Cerebellar cortex (tissue), 1 donor: ENCODE measurements around the gene PPT1.
"Not testable (repeated sequence)": the region's sequence is repeated elsewhere in the genome, so short reads cannot be mapped to it uniquely, and the experiment has no call there.

Source experiments
- DNase-seq: peaks from one replicate; pipeline ENCODE4 v3.0.0-alpha.2; 2015; ENCODE audit warnings: low spot score

PPT1 gene

GRCh38 chr1:40056519-40057309 is 40.3 kb downstream of the PPT1 start:
- DNase-seq: no peak

DNA sequence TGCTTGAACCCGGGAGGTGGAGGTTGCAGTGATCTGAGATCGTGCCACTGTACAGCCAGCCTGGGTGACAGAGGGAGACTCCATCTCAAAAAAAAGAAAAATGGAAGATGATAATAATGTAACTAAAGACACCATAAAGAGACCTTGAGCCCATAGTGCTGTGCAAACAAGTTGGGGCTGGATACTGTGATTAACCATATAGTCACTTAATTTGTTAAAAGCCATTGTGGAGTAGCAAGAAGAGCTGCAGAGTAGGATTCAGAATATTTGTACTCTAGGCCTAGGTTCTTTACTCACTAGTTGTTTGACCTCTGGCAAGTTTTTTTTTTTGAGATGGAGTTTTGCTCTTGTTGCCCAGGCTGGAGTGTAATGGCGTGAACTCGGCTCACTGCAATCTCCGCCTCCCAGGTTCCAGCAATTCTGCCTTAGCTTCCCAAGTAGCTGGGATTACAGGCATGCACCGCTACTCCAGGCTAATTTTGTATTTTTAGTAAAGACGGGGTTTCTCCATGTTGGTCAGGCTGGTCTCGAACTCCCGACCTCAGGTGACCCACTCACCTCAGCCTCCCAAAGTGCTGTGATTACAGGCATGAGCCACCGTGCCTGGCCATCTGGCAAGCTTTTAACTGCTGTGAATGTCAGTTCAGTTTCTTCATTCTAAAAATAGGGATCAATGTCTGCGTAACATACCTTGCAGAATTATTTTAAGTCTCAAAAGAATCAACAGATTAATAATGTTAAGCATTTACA is 43.7 kb downstream of the PPT1 start:
- DNase-seq: no peak

DNA sequence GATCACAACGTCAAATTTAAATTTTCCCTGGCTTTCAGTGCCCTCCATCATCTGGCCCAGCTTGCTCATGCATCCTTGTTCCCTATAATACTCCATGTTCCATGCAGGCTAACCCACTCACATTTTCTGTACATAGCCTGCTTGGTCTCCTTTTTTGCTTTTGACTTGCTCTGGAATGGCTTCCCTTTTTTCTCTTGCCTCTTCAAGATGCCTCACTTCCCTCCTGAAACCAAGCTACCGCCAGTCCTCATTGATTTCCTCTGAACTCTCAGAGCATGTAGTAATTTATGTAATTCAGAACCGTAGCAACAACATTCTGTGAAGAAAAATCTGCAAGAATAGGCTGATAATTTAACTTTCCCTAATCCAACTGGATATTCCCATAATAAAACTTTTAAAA is 46.2 kb downstream of the PPT1 start:
- DNase-seq: no peak

DNA sequence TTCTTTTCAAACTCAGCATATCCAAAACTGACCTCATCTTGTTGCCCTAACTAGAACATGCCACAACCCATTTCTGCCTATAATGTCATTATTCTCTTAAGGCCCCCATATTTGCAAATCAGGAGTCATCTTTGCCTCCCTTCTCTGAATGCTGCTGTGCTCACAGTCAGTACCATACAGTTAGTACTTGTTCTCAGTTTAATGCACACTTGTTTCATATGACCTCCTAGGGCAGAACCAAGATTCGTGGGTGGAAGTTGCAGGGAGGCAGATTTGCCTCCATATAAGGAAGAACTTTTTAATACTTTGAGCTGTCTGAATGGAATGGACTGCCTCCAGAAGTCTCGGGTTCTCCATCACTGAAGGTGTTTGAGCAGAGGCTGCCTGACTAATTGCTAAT is 47.3 kb downstream of the PPT1 start:
- no peak for DNase-seq

DNA sequence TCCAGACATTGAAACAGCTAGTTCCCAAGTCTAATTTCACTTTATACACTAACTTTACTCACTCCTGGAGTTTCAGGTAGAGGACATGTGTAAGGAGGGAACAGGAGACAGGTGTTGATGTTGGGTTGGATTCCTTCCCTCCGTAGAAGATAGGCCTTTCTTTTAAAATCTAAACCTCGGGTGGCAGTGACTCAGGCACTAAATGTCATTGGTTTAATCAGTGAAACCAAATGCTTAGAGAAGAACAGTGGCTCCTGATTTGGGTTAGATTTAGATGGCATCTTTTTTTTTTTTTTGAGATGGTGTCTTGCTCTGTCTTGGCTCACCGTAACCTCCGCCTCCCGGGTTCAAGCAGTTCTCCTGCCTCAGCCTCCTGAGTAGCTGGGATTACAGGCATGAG is 49.3 kb downstream of the PPT1 start:
- DNase-seq: no peak

DNA sequence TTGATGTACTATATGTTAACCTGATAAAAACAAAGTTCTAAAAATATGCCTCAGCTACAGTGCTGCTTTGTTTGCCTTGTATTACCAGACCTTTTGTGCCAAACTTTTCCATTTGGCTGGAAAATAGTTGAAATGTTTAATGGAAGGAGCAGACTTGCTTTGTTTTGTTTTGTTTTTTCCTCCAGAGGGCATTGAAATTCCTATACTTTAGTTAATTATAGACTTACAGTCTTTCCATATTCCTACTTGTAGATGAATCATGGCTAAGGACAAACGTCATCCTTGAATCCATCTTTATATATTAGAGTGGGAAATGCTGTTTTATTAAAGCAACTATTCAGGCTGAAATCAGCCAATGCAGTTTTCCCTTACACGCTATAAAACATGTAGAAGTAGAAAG is 49.8 kb downstream of the PPT1 start:
- DNase-seq: no peak

GRCh38 chr1:40045766-40046165 is 51.3 kb downstream of the PPT1 start:
- no peak for DNase-seq

DNA sequence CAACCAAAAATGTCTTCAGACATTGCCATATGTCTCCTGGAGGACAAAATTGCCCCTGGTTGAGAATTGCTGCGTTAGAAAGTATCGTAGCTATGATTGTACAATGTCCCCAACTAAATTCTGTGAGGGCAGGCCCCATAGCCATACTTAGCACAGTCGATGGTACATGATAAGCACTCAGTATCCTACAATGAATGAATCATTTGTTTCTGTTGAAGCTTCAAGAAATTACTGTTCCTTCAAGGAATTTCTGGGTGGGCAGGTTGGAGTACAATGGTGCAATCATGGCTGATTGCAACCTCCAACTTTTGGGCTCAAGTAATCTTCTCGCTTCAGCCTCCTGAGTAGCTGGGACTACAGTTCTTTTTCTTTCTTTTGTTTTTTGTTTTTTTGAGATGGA is 51.9 kb downstream of the PPT1 start:
- no peak for DNase-seq

GRCh38 chr1:40044110-40044509 is 52.9 kb downstream of the PPT1 start:
- DNase-seq: no peak

GRCh38 chr1:40042341-40042740 is 54.7 kb downstream of the PPT1 start:
- DNase-seq: no peak

DNA sequence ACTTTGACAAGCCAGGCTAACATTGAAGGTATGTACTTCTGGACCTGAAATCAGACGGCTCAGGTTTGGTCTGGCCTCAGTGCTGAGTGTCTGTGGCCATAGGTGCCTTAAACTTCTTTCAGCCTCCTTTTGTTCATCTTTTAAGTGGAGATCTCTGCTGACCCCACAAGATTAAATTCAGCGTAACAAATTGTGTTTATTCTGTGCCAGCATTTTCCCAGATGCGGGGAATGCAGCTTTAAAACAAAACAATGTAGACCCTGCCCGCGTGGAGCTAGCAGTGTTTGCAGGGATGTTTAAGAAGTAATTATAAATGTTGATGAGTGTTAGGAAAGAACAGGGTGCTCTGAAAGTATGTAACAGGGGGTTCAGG is 55.6 kb downstream of the PPT1 start:
- no peak for DNase-seq

GRCh38 chr1:40040511-40041465 is 56.3 kb downstream of the PPT1 start, which contains the start of gene CAP1:
CAP1 (plus strand) TSS chr1:40040729; CDS start chr1:40059347, 18,618 bp downstream.
- DNase-seq: peak; percentile 99

GRCh38 chr1:40039757-40040510 is 57.1 kb downstream of the PPT1 start:
- DNase-seq: peak; percentile 82

DNA sequence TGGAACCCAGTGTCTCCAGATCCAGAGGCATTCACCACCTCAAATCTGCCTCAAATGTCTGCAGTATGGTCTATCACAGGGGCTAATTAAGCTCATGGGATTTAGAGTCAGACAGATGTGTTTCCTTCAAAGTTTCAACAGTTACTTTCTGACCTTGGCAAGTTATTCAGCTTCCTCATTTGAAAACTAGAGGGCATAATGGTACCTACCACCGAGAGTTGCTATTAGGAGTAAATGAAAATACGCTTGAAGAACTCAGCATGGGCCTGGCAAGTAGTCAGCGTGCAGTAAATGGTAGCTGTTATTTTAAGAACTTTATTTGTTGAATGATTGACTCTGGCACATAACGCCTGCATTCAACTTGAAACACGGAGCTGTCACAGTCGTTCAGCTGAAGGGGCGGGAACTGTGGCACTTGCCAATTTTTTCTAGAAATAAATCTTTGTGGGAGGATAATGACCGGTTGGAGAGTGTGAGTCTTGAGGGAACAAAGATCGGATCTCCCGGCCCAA is 57.8 kb downstream of the PPT1 start:
- DNase-seq: peak; percentile 49

- DNase-seq: no peak
These were observed 58.4 kb downstream of the PPT1 start for GRCh38 chr1:40038697-40039096.

- not testable (repeated sequence) for DNase-seq
These were observed 59.8 kb downstream of the PPT1 start for GRCh38 chr1:40037254-40037653.

DNA sequence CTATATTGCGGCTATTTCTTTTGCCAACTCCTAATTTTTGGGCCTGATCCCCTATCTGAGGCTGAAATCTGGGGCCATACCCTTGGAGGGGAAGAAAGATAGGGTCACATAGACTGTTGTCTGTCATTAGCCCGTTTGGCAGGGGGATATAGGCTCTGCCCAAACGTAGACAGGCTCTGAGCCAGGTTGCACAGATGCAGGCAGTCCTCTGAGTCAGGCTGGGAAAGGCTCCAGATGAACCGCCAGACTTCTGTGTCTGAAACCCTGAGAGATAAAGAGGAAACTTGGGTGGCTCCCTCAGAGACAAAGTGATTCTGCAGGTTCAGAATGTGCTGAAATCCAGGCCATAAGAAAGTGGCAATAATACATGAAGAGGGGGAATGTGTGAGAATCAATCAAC is 60.5 kb downstream of the PPT1 start:
- no peak for DNase-seq

- no peak for DNase-seq
These were observed 62.2 kb downstream of the PPT1 start for GRCh38 chr1:40034869-40035268.

GRCh38 chr1:40032240-40032891 is 64.7 kb downstream of the PPT1 start:
- peak; percentile 62 for DNase-seq

DNA sequence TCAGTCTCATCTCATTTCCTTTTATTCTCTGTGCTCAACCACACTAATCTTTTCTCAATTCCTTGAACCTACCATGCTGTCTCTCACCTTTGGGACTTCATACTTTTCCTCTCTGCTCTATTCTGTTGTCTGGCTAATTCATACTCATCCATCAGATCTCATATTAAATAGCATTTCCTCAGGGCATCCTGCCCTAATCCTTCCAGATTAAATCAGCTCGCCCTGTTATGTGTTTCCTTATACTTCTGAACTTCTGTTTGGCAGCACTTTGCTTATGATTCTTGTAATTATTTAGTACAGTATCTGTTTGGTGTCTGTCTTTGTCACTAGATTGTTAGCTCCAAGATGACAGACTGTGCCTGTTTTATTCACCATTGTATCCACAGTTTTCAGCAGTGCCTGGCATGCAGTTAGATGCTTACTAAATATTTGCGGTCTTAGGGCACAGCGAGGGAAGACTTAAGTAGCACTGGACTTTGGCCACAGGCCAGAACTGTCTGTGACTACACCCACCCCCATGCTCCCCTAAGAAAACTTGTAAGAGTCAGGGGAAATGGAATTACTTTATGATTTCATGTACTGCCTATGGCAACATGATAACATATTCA is 66.4 kb downstream of the PPT1 start:
- no peak for DNase-seq
